Activated naive CD8-positive, alpha-beta T cell (primary cell): ENCODE results near the gene CSF2.
"Not testable (repeated sequence)": the region's sequence is repeated elsewhere in the genome, so short reads cannot be mapped to it uniquely, and the experiment has no call there.

Experiments
- H3K27ac Mint-ChIP-seq: one replicate; pipeline ENCODE4 v1.8.0; 2021; ENCODE audit warnings: mixed read lengths
- H3K27me3 Mint-ChIP-seq: one replicate; pipeline ENCODE4 v1.8.0; 2021; ENCODE audit warnings: mixed read lengths
- H3K36me3 Mint-ChIP-seq: one replicate; pipeline ENCODE4 v1.8.0; 2021; ENCODE audit warnings: mixed read lengths
- H3K4me1 Mint-ChIP-seq: one replicate; pipeline ENCODE4 v1.8.0; 2021; ENCODE audit warnings: low read depth, mixed read lengths
- H3K4me3 Mint-ChIP-seq: one replicate; pipeline ENCODE4 v1.8.0; 2021; ENCODE audit warnings: mild to moderate bottlenecking, mixed read lengths
- H3K9me3 Mint-ChIP-seq: one replicate; pipeline ENCODE4 v1.8.0; 2021; ENCODE audit warnings: low read depth, mixed read lengths

The CSF2 gene

DNA sequence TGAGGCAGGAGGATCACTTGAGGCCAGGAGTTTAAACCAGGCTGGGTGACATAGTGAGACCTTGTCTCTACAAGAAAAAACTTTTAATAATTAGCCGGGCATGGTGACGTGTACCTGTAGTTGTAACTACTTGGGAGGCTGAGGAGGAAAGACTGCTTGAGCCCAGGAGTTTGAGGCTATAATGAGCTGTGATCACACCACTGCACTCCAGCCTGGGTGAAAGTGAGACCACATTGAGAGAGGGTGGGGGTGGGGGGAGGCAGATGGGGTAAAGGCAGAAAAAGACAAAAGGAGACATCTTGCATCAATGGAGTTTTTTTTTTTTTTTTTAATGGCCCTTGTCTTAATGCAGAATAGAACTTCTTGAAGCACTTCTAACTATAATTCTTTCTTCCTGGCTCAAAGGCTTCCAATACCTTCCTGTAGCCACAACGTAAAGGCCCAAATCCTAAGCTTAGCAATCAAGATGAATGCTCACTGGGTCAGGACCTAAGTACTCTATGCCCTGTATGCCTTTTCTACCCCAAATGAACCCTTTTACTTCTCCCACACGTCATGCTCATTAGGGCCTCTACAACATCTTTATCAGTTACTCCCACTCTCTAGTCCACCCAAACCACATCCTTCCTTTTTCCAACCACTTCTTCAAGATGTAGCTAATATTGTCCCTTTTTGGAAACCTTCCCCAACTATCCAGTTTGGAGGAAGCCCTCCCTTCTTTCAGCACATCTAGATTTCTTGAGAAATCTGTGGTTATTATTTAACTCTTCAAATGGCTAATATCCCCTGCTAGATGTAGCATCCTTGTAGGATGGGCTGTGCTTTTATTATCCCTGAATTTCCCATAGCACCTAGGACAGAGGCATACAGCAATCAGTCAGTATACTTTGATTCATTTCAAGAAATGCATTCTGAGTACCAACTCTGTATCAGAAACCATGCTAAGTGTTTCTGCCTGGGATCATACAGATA is 40.8 kb downstream of the CSF2 start:
- no peak overlapping the region for H3K4me3 Mint-ChIP-seq
- no peaks in the 10 kb centered on the region for H3K9me3 Mint-ChIP-seq
- no peaks in the 10 kb centered on the region for H3K27me3 Mint-ChIP-seq
- H3K4me1 Mint-ChIP-seq: peaks cover 51% of the 10 kb centered on the region
- peaks cover 2% of the 10 kb centered on the region for H3K36me3 Mint-ChIP-seq
- peak overlapping the region; percentile 5 for H3K27ac Mint-ChIP-seq

DNA sequence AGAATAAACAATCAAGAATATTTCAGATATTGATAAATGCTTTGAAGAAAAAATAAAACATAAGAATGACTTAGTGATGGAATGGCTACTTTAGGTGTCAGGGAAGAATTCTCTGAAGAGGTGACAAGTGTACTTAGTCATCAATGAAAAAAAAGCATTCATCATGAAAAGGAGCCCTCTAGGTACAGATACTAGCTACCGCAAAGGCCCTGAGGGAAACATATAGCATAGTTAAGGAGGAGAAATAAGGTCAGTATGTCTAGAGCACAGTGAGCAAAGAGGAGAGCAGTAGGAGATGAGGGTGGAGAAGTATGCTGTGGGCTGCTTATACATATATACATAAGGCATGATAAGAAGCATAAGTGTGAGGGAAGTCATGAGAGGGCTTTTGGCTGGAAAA is 41.8 kb downstream of the CSF2 start:
- Mint-ChIP-seq H3K27ac (no peak overlapping the region), H3K4me1 (peaks cover 46% of the 10 kb centered on the region), H3K4me3 (no peak overlapping the region), H3K27me3 (no peaks in the 10 kb centered on the region), H3K9me3 (no peaks in the 10 kb centered on the region), H3K36me3 (peaks cover 2% of the 10 kb centered on the region)

GRCh38 chr5:132116072-132116471 is 42.5 kb downstream of the CSF2 start:
- Mint-ChIP-seq H3K27ac (peak overlapping the region; percentile 19), H3K4me1 (peaks cover 39% of the 10 kb centered on the region), H3K27me3 (no peaks in the 10 kb centered on the region), H3K4me3 (no peak overlapping the region), H3K36me3 (peaks cover 2% of the 10 kb centered on the region), H3K9me3 (no peaks in the 10 kb centered on the region)

DNA sequence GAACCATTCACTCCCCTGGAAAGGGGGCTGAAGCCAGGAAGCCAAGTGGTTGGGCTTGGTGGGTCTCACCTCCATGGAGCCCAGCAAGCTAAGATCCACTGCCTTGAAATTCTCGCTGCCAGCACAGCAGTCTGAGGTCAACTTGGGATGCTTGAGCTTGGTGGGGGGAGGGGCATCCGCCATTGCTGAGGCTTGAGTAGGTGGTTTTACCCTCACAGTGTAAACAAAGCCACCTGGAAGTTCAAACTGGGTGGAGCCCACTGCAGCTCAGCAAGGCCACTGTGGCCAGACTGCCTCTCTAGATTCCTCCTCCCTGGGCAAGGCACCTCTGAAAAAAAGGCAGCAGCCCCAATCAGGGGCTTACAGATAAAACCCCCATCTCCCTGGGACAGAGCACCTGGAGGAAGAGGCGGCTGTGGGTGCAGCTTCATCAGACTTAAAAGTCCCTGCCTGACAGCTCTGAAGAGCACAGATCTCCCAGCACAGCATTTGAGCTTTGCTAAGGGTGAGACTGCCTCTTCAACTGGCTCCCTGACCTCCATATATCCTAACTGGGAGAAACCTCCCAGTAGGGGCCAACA is 43.4 kb downstream of the CSF2 start:
- not testable (repeated sequence) for H3K9me3 Mint-ChIP-seq, H3K4me3 Mint-ChIP-seq, H3K36me3 Mint-ChIP-seq, H3K27me3 Mint-ChIP-seq, H3K27ac Mint-ChIP-seq
- peaks cover 31% of the 10 kb centered on the region for H3K4me1 Mint-ChIP-seq

DNA sequence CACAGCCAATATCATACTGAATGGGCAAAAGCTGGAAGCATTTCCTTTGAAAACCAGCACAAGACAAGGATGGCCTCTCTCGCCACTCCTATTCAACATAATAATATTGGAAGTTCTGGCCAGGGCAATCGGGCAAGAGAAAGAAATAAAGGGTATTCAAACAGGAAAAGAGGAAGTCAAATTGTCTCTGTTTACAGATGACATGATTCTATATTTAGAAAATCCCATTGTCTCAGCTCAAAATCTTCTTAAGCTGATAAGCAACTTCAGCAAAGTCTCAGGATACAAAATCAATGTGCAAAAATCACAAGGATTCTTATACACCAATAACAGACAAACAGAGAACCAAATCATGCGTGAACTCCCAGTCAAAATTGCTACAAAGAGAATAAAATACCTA is 47.1 kb downstream of the CSF2 start:
- not testable (repeated sequence) for H3K4me3 Mint-ChIP-seq, H3K27ac Mint-ChIP-seq, H3K27me3 Mint-ChIP-seq, H3K4me1 Mint-ChIP-seq, H3K9me3 Mint-ChIP-seq, H3K36me3 Mint-ChIP-seq

- not testable (repeated sequence) for H3K27ac Mint-ChIP-seq, H3K4me1 Mint-ChIP-seq, H3K27me3 Mint-ChIP-seq, H3K9me3 Mint-ChIP-seq, H3K4me3 Mint-ChIP-seq, H3K36me3 Mint-ChIP-seq
These were observed 49.4 kb downstream of the CSF2 start for GRCh38 chr5:132122971-132123370.

GRCh38 chr5:132123578-132123977 is 50.0 kb downstream of the CSF2 start:
- not testable (repeated sequence) for H3K9me3 Mint-ChIP-seq

More at GRCh38 chr5:132123578-132123977, 50.0 kb downstream of the CSF2 start:
- H3K4me3 Mint-ChIP-seq, H3K4me1 Mint-ChIP-seq, H3K36me3 Mint-ChIP-seq, H3K27ac Mint-ChIP-seq, H3K27me3 Mint-ChIP-seq: not testable (repeated sequence)
